Measurements from ENCODE around the gene AP2A2. TPM values are rescaled to one million over a fixed set of nuclear protein-coding genes. Genes with fewer than 3 reads are reported as not detected.

The AP2A2 gene
- total RNA-seq, 1 experiment from 2014 or later: 39.4 TPM

DNA sequence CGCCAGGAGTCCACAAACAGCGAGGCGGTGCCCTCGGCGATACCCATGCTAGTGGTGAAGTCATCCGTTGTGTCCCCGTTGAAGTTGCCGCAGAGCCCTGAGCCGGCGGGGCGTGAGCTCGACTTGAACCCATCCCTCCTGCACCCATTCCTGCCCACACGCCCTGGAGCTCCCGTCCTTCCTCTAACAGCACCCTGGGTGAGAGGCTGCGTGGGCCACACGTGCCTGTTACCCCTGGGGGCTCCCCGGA lies 102.5 kb downstream of the AP2A2 start:
- CTCF ChIA-PET: no interaction called here
- DNase-seq: no peak

DNA sequence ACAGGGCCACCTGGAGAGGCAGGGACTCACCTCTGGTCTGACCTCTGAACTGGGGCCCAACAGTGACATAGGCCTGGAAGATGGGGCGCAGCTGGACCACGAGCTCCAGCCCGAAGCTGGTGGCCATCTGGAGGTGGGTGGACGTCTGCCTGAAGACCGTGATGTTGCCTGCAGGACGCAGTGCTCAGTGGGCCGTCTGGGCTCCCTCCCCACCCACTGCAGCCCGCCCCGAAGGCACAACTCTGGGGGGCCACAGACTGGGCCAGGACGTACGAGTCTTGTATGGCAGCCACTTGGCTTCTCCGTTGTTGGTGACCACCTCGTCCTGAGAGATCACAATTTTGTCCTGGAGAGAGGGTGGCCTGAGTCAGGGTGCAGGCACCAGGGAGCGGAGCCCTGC lies 102.9 kb downstream of the AP2A2 start:
- no peaks in the 10 kb centered on the region for H3F3A ChIP-seq (ENCODE audit: insufficient read depth, low read depth)
- no peaks in the 10 kb centered on the region for H3K4me1 ChIP-seq (replicated peaks; ENCODE audit: insufficient read depth)
- POLR2A ChIA-PET (ENCODE audit: unreplicated experiment): no interaction called here
- no peak overlapping the region for H3K27ac ChIP-seq
- CTCF ChIA-PET: no interaction called here
- DNase-seq: no peak
- no peak overlapping the region for H3K4me2 ChIP-seq
- H3K36me3 ChIP-seq (ENCODE audit: low read depth): no peaks in the 10 kb centered on the region
- H2AFZ ChIP-seq: no peak overlapping the region
- intact Hi-C loops (cut with micrococcal nuclease; ENCODE audit: unreplicated experiment): no loop called here
- H3K79me2 ChIP-seq (ENCODE audit: low read depth): no peaks in the 10 kb centered on the region
- no TSS peak for BruUV-seq (replicated peaks)
- H3K4me3 ChIP-seq: no peak overlapping the region
- no peaks in the 10 kb centered on the region for H3K9me2 ChIP-seq (ENCODE audit: insufficient read depth)
- TF ChIP-seq, protein P1, sequence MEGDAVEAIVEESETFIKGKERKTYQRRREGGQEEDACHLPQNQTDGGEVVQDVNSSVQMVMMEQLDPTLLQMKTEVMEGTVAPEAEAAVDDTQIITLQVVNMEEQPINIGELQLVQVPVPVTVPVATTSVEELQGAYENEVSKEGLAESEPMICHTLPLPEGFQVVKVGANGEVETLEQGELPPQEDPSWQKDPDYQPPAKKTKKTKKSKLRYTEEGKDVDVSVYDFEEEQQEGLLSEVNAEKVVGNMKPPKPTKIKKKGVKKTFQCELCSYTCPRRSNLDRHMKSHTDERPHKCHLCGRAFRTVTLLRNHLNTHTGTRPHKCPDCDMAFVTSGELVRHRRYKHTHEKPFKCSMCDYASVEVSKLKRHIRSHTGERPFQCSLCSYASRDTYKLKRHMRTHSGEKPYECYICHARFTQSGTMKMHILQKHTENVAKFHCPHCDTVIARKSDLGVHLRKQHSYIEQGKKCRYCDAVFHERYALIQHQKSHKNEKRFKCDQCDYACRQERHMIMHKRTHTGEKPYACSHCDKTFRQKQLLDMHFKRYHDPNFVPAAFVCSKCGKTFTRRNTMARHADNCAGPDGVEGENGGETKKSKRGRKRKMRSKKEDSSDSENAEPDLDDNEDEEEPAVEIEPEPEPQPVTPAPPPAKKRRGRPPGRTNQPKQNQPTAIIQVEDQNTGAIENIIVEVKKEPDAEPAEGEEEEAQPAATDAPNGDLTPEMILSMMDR (conservative IDR thresholded peaks at IDR 0.05): no peak
- TF ChIP-seq EZH2 (IDR thresholded peaks at IDR 0.05; ENCODE audit: low read depth): no peak
- H3K9me3 ChIP-seq (ENCODE audit: insufficient read depth, low read depth): no peaks in the 10 kb centered on the region
- no peaks in the 10 kb centered on the region for H4K20me1 ChIP-seq (ENCODE audit: insufficient read depth)
- H3K27me3 ChIP-seq (ENCODE audit: insufficient read depth, low read depth): no peaks in the 10 kb centered on the region

More for the DNA sequence above, 102.5 kb downstream of the AP2A2 start:
- no peaks in the 10 kb centered on the region for H3K9me2 ChIP-seq (ENCODE audit: insufficient read depth)
- no peaks in the 10 kb centered on the region for H3K79me2 ChIP-seq (ENCODE audit: low read depth)
- no peak overlapping the region for H3K4me2 ChIP-seq
- POLR2A ChIA-PET (ENCODE audit: unreplicated experiment): no interaction called here
- no peak overlapping the region for H3K27ac ChIP-seq
- intact Hi-C loops (cut with micrococcal nuclease; ENCODE audit: unreplicated experiment): no loop called here
- BruUV-seq (replicated peaks): no TSS peak
- H3K4me3 ChIP-seq: no peak overlapping the region
- H3K27me3 ChIP-seq (ENCODE audit: insufficient read depth, low read depth): no peaks in the 10 kb centered on the region
- H4K20me1 ChIP-seq (ENCODE audit: insufficient read depth): no peaks in the 10 kb centered on the region
- no peaks in the 10 kb centered on the region for H3F3A ChIP-seq (ENCODE audit: insufficient read depth, low read depth)
- H3K4me1 ChIP-seq (replicated peaks; ENCODE audit: insufficient read depth): no peaks in the 10 kb centered on the region
- TF ChIP-seq, protein P1 (conservative IDR thresholded peaks at IDR 0.05): no peak
- no peak for TF ChIP-seq EZH2 (IDR thresholded peaks at IDR 0.05; ENCODE audit: low read depth)
- no peaks in the 10 kb centered on the region for H3K36me3 ChIP-seq (ENCODE audit: low read depth)
- H3K9me3 ChIP-seq (ENCODE audit: insufficient read depth, low read depth): no peaks in the 10 kb centered on the region
- no peak overlapping the region for H2AFZ ChIP-seq

- no peak overlapping the region for H3K4me3 ChIP-seq
- H3K9me2 ChIP-seq (ENCODE audit: insufficient read depth): no peaks in the 10 kb centered on the region
- no peaks in the 10 kb centered on the region for H3K27me3 ChIP-seq (ENCODE audit: insufficient read depth, low read depth)
- POLR2A ChIA-PET (ENCODE audit: unreplicated experiment): no interaction called here
- TF ChIP-seq EZH2 (IDR thresholded peaks at IDR 0.05; ENCODE audit: low read depth): no peak
- no TSS peak for BruUV-seq (replicated peaks)
- no peak for DNase-seq
- no peaks in the 10 kb centered on the region for H3F3A ChIP-seq (ENCODE audit: insufficient read depth, low read depth)
- no peaks in the 10 kb centered on the region for H3K4me1 ChIP-seq (replicated peaks; ENCODE audit: insufficient read depth)
- intact Hi-C loops (cut with micrococcal nuclease; ENCODE audit: unreplicated experiment): no loop called here
- CTCF ChIA-PET: no interaction called here
- no peaks in the 10 kb centered on the region for H3K36me3 ChIP-seq (ENCODE audit: low read depth)
- no peaks in the 10 kb centered on the region for H3K79me2 ChIP-seq (ENCODE audit: low read depth)
- H3K4me2 ChIP-seq: no peak overlapping the region
- no peaks in the 10 kb centered on the region for H3K9me3 ChIP-seq (ENCODE audit: insufficient read depth, low read depth)
- no peak overlapping the region for H3K27ac ChIP-seq
- H2AFZ ChIP-seq: no peak overlapping the region
- H4K20me1 ChIP-seq (ENCODE audit: insufficient read depth): no peaks in the 10 kb centered on the region
Measured at GRCh38 chr11:1029051-1029450, 103.4 kb downstream of the AP2A2 start.

- Histone ChIP-seq H3K27ac (no peak overlapping the region), H3K27me3 (ENCODE audit: insufficient read depth, low read depth) (no peaks in the 10 kb centered on the region), H2AFZ (no peak overlapping the region), H3K9me3 (ENCODE audit: insufficient read depth, low read depth) (no peaks in the 10 kb centered on the region), H3K36me3 (ENCODE audit: low read depth) (no peaks in the 10 kb centered on the region), H3F3A (ENCODE audit: insufficient read depth, low read depth) (no peaks in the 10 kb centered on the region), H3K4me1 (replicated peaks; ENCODE audit: insufficient read depth) (no peaks in the 10 kb centered on the region), H4K20me1 (ENCODE audit: insufficient read depth) (no peaks in the 10 kb centered on the region), H3K4me2 (no peak overlapping the region), H3K9me2 (ENCODE audit: insufficient read depth) (no peaks in the 10 kb centered on the region), H3K79me2 (ENCODE audit: low read depth) (no peaks in the 10 kb centered on the region), H3K4me3 (no peak overlapping the region)
- POLR2A ChIA-PET (ENCODE audit: unreplicated experiment): no interaction called here
- DNase-seq: no peak
- TF ChIP-seq EZH2 (IDR thresholded peaks at IDR 0.05; ENCODE audit: low read depth): no peak
- TF ChIP-seq, protein P1 (conservative IDR thresholded peaks at IDR 0.05): no peak
- CTCF ChIA-PET: no interaction called here
- BruUV-seq (replicated peaks): no TSS peak
- intact Hi-C loops (cut with micrococcal nuclease; ENCODE audit: unreplicated experiment): no loop called here
Measured at GRCh38 chr11:1029654-1030053, 104.0 kb downstream of the AP2A2 start.

All from PC-9 (cell line).